GM12874 (cell line): ENCODE results near the gene ART4.
A peak's percentile ranks its signal among the peaks of the same experiment; 100 is the strongest.

ENCODE experiments used
- CTCF ChIP-seq: IDR thresholded peaks from 2 replicates; pipeline ENCODE4 v1.5.1; 2011; ENCODE audit warnings: low read depth, mild to moderate bottlenecking, control low read depth, low read length, moderate library complexity; ENCODE audit not compliant: insufficient read depth

ART4 gene

GRCh38 chr12:14850929-14851663, 7.8 kb upstream of the ART4 start:
- no peak for TF ChIP-seq CTCF

- TF ChIP-seq CTCF, result no peak
Observed at GRCh38 chr12:14849661-14850060, 6.3 kb upstream of the ART4 start.

GRCh38 chr12:14846876-14847580, 3.7 kb upstream of the ART4 start:
- no peak for TF ChIP-seq CTCF

DNA sequence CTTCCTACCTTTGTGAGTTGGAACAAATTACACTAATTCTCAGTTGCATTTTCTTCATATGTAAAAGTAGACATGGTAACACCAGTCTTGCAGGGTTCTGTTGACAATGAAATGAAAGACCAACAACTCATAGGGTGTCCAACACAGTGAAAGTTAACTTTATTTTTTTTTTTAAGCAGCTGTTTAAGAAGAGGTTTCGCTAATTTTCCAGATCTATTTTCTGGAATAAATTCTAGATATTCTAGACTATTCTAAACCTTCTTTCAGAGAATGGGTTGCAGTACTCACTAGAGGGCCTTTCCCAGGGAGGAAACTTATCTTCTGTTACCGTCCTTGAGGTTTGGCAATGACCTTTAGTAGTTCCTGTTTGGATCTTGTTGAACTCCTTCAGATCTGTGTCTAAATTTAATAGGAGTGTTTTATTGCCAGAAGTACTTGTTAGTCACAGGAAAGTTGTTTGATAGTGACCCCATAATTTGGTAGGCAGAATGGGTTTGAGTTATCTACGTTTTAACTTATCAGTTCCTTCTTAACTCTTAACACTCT, 2.8 kb upstream of the ART4 start:
- no peak for TF ChIP-seq CTCF

DNA sequence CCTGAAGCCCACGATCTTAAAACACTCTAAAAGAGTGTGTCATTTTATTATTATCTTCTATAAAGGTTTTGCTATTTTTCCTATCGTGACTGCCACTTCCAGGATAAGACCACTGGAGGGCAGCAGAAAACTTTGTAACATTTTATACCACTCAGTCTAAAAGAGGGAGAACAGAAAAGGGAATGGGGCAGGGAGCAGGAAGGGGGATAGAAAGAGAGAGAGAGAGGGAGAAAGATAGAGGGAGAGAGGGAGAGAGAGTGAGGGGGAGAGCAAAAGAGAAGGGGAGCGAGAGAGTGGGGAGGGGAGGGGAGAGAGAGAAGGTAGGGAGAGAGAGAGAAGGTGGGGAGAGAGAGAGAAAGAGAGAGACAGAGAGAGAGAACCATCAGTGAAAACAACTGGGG, 2.0 kb upstream of the ART4 start:
- peak; percentile 50 for TF ChIP-seq CTCF

DNA sequence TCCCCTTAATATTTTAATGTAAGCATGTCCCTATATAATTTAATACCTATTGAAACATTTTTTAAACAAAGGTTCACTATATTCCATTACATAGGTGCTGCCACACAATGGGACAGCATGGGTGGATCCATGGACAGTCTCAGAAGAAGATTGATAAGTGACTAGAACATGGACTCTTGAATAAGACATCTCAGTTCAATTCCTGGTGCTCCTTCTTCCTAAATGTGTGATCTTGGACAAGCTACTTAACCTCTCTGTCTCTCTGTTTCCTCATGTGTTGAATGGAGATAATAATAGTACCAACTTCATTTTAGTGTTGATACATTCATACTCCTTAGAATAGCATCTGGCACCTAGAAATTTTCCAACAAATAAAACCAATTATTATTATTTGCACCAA, 1.1 kb upstream of the ART4 start:
- TF ChIP-seq CTCF, result no peak

- TF ChIP-seq CTCF, result no peak
Observed at GRCh38 chr12:14842315-14842714, 1.0 kb downstream of the ART4 start.
